ENCODE measurements around the gene SCN3B. TPM values are rescaled to one million over a fixed set of nuclear protein-coding genes. Genes with fewer than 3 reads are reported as not detected.
"Not testable (repeated sequence)": the region's sequence is repeated elsewhere in the genome, so short reads cannot be mapped to it uniquely, and the experiment has no call there.

The SCN3B gene
- total and polyA plus RNA-seq, 7 donors, result 11.1 to 69.0 (median 21.7) TPM

DNA sequence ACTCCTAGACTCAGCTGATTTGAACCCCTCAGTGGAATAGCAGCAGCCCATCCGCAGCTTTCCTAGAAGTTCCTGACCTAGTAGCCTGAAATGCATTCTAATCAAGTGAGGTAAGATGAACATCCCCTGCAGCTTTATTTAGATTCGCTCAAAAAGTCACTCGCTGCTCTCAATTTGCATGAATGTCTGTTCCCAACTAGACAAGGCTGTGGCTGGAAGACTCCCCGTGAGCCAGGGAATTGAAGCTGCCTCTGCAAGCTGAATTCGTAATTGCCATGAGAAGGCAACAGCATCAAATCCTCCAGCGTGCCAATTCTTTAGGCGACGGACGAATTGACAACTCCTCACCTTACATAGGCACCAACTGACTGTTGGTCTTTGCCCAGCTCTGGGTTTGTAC, 17.1 kb upstream of the SCN3B start:
- TF ChIP-seq CTCF (IDR thresholded peaks at IDR 0.05), result no peak
- Histone ChIP-seq H3K4me1 (no peaks in the 10 kb centered on the region), H3K36me3 (ENCODE audit: insufficient read depth in 1 of 2, low read depth in 1 of 2) (no peaks in the 10 kb centered on the region), H3K9me3 (no peaks in the 10 kb centered on the region), H3K27me3 (ENCODE audit: insufficient read depth in 3 of 3, low read length in 2 of 3) (no peaks in the 10 kb centered on the region), H3K27ac (no peak overlapping the region), H3K4me3 (no peak overlapping the region)
- DNase-seq (no peak), ATAC-seq (no peak)
- WGBS, 3 donors, result 45 to 51% (median 47%) methylated on average over 9 of the region's 9 CpGs
- intact Hi-C loops (cut with DNase I), result no loop called here

- no peak overlapping the region for H3K27ac ChIP-seq
- H3K36me3 ChIP-seq (ENCODE audit: insufficient read depth in 1 of 2, low read depth in 1 of 2), result no peaks in the 10 kb centered on the region
- 72 to 85% (median 84%) methylated on average over 1 of the region's 1 CpG for WGBS, 3 donors
Observed at GRCh38 chr11:123670081-123670480, 15.7 kb upstream of the SCN3B start.

DNA sequence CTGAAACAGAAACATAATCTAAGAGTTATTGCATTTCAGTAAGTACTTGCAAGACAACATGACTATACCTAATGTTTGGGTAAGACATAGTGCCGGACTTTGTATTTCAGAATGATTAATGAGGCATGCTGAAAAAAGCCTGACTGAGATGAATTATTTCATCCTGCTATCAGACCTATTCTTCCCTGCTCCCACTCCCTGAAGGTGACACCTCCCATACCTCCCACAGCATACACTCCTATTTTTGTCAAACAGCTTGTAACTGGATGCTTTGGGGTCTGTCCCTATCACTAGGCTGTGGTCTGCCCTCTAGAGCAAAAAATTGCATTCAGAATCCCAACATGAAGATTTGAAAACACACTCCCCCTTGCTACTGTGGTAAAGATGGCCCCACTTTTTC, 10.9 kb upstream of the SCN3B start:
- H3K4me1 ChIP-seq, result no peaks in the 10 kb centered on the region
- 71 to 85% (median 75%) methylated on average over 1 of the region's 1 CpG for WGBS, 3 donors
- no peaks in the 10 kb centered on the region for H3K36me3 ChIP-seq (ENCODE audit: insufficient read depth in 1 of 2, low read depth in 1 of 2)
- no peak overlapping the region for H3K4me3 ChIP-seq
- DNase-seq (no peak), ATAC-seq (no peak)
- H3K27me3 ChIP-seq (ENCODE audit: insufficient read depth in 3 of 3, low read length in 2 of 3), result no peaks in the 10 kb centered on the region
- intact Hi-C loops (cut with DNase I), result no loop called here
- TF ChIP-seq CTCF (IDR thresholded peaks at IDR 0.05), result no peak
- no peaks in the 10 kb centered on the region for H3K9me3 ChIP-seq
- no peak overlapping the region for H3K27ac ChIP-seq

More at GRCh38 chr11:123670081-123670480, 15.7 kb upstream of the SCN3B start:
- H3K4me1 ChIP-seq, result no peaks in the 10 kb centered on the region
- ATAC-seq, result no peak
- no peaks in the 10 kb centered on the region for H3K27me3 ChIP-seq (ENCODE audit: insufficient read depth in 3 of 3, low read length in 2 of 3)
- H3K9me3 ChIP-seq, result no peaks in the 10 kb centered on the region
- intact Hi-C loops (cut with DNase I), result no loop called here
- H3K4me3 ChIP-seq, result no peak overlapping the region
- DNase-seq, result no peak
- no peak for TF ChIP-seq CTCF (IDR thresholded peaks at IDR 0.05)

- 42 to 69% (median 62%) methylated on average over 3 of the region's 3 CpGs for WGBS, 3 donors
- H3K4me3 ChIP-seq; H3K27me3 ChIP-seq (ENCODE audit: insufficient read depth in 3 of 3, low read length in 2 of 3); H3K27ac ChIP-seq; ATAC-seq; H3K9me3 ChIP-seq; DNase-seq; intact Hi-C loops (cut with DNase I); H3K36me3 ChIP-seq (ENCODE audit: insufficient read depth in 1 of 2, low read depth in 1 of 2): not testable (repeated sequence)
- H3K4me1 ChIP-seq, result peaks cover 18% of the 10 kb centered on the region
Observed at GRCh38 chr11:123659965-123660364, 5.5 kb upstream of the SCN3B start.

GRCh38 chr11:123659311-123659710, 4.9 kb upstream of the SCN3B start:
- intact Hi-C loops (cut with DNase I), result no loop called here
- Histone ChIP-seq H3K36me3 (ENCODE audit: insufficient read depth in 1 of 2, low read depth in 1 of 2) (no peaks in the 10 kb centered on the region), H3K4me3 (no peak overlapping the region), H3K9me3 (no peaks in the 10 kb centered on the region), H3K4me1 (peaks cover 18% of the 10 kb centered on the region), H3K27me3 (ENCODE audit: insufficient read depth in 3 of 3, low read length in 2 of 3) (no peaks in the 10 kb centered on the region), H3K27ac (no peak overlapping the region)
- no peak for ATAC-seq
- DNase-seq, result no peak
- TF ChIP-seq CTCF (IDR thresholded peaks at IDR 0.05), result no peak
- 55 to 66% (median 58%) methylated on average over 2 of the region's 2 CpGs for WGBS, 3 donors

Data from psoas muscle (tissue), 8 donors.